ENCODE data around the gene PBLD.

GRCh38 chr10:68334672-68335467, 2.1 kb upstream of the PBLD start:
- TF ChIP-seq, protein P1, sequence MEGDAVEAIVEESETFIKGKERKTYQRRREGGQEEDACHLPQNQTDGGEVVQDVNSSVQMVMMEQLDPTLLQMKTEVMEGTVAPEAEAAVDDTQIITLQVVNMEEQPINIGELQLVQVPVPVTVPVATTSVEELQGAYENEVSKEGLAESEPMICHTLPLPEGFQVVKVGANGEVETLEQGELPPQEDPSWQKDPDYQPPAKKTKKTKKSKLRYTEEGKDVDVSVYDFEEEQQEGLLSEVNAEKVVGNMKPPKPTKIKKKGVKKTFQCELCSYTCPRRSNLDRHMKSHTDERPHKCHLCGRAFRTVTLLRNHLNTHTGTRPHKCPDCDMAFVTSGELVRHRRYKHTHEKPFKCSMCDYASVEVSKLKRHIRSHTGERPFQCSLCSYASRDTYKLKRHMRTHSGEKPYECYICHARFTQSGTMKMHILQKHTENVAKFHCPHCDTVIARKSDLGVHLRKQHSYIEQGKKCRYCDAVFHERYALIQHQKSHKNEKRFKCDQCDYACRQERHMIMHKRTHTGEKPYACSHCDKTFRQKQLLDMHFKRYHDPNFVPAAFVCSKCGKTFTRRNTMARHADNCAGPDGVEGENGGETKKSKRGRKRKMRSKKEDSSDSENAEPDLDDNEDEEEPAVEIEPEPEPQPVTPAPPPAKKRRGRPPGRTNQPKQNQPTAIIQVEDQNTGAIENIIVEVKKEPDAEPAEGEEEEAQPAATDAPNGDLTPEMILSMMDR (conservative IDR thresholded peaks at IDR 0.05) = no peak
- no peak for TF ChIP-seq EZH2 (IDR thresholded peaks at IDR 0.05; ENCODE audit: low read depth)
